ENCODE measurements around the gene SLC52A3.

- TF ChIP-seq CTCF (IDR thresholded peaks at IDR 0.05; ENCODE audit: low read depth, low read length, missing input control) (no peak), RAD21 (IDR thresholded peaks at IDR 0.05) (no peak), GABPA (IDR thresholded peaks at IDR 0.05 in 1 of 2, conservative IDR thresholded peaks at IDR 0.05 in 1 of 2) (no peak), TAF1 (conservative IDR thresholded peaks at IDR 0.05) (no peak), YY1 (IDR thresholded peaks at IDR 0.05) (no peak), ATF3 (IDR thresholded peaks at IDR 0.05) (no peak), ZBTB33 (IDR thresholded peaks at IDR 0.05) (no peak), SP1 (IDR thresholded peaks at IDR 0.05) (no peak), EGR1 (IDR thresholded peaks at IDR 0.05; ENCODE audit: low read depth in 2 of 2) (no peak)
Measured at GRCh38 chr20:742156-742555, 26.1 kb downstream of the SLC52A3 start.
